K562 (cell line): ENCODE results near the gene ADCYAP1R1. TPM values are rescaled to one million over a fixed set of nuclear protein-coding genes. Genes with fewer than 3 reads are reported as not detected.

Experiments
- ATAC-seq: fragments of 200-7000 bp; cut with Tn5 transposase; 3 replicates; pipeline ENCODE4 v1.9.1; 2020; ENCODE audit warnings: moderate library complexity
- BruUV-seq: library from RNA; stranded (reverse); fragments of 400-500 nt; replicated peaks from 2 replicates; lab custom pipeline; 2021; lab: Mats Ljungman, UMichigan
- CTCF ChIA-PET: fragments of 300-600 bp; formaldehyde crosslinking; extraction: SDS; loops from one replicate; lab custom pipeline; 2021; ENCODE audit warnings: low intra/inter-chr PET ratio; lab: Yijun Ruan, JAX
- POLR2A ChIA-PET: fragments of 300-600, 350-650 bp; sonication (Branson Sonifier 250); formaldehyde crosslinking; extraction: SDS; loops from one replicate; lab custom pipeline; 2021; ENCODE audit warnings: antibody characterized with exemption, inconsistent platforms; lab: Yijun Ruan, JAX
- DNase-seq, 4 experiments: peaks; one replicate each; pipeline versions ENCODE4 v3.0.0 to v3.0.0-alpha.2; 2011 to 2018; ENCODE audit warnings: low spot score in 3 of 4, mixed read lengths in 3 of 4; ENCODE audit errors: extremely low read depth in 1 of 4
- FAIRE-seq: peaks from 2 replicates; lab custom pipeline; 2011; peaks lifted over from hg19 to GRCh38; lab: Jason Lieb, UNC
- H2AFZ ChIP-seq: 2 replicates; pipeline ENCODE4 v1.6.0; 2011; ENCODE audit warnings: low read depth, low read length, control low read depth, inconsistent platforms
- H3K27ac ChIP-seq: fragments of 200-600 bp; 3 replicates; pipeline ENCODE4 v1.8.0; 2011; ENCODE audit warnings: low read depth, mild to moderate bottlenecking, control low read depth, inconsistent platforms, low read length, moderate library complexity, mixed read lengths; ENCODE audit errors: extremely low read depth
- H3K27me3 ChIP-seq, 2 experiments: fragments of 300-600 bp in 1 of 2; 2 replicates in 1 of 2; 3 replicates in 1 of 2; pipeline versions ENCODE4 v1.6.0 to v1.8.0; 2011; ENCODE audit warnings: inconsistent platforms in 2 of 2, low read length in 2 of 2, mild to moderate bottlenecking in 1 of 2, mixed read lengths in 1 of 2, moderate library complexity in 1 of 2; ENCODE audit not compliant: control insufficient read depth in 2 of 2, insufficient read depth in 2 of 2
- H3K36me3 ChIP-seq: fragments of 300-600 bp; 3 replicates; pipeline ENCODE4 v1.8.0; 2011; ENCODE audit warnings: mild to moderate bottlenecking, low read length, inconsistent platforms; ENCODE audit not compliant: control insufficient read depth, insufficient read depth
- H3K4me1 ChIP-seq, 2 experiments: fragments of 200-600 bp in 1 of 2; replicated peaks in 1 of 2; 2 replicates in 1 of 2; 3 replicates in 1 of 2; pipeline versions ENCODE4 v1.5.1 to v1.8.0; 2011; ENCODE audit warnings: inconsistent platforms in 2 of 2, low read length in 2 of 2, mild to moderate bottlenecking in 1 of 2, mixed read lengths in 1 of 2, moderate library complexity in 1 of 2; ENCODE audit not compliant: control insufficient read depth in 2 of 2, insufficient read depth in 2 of 2
- H3K4me2 ChIP-seq: 2 replicates; pipeline ENCODE4 v1.6.1; 2011; ENCODE audit warnings: low read length, control low read depth, inconsistent platforms, mixed read lengths; ENCODE audit not compliant: insufficient read depth
- H3K4me3 ChIP-seq: fragments of 200-600 bp; sonication (generic), shearing (Covaris generic); 2 replicates; pipeline ENCODE4 v1.5.1; 2016; ENCODE audit warnings: control low read depth, inconsistent platforms
- H3K79me2 ChIP-seq: fragments of 200-600 bp; 3 replicates; pipeline ENCODE4 v1.8.0; 2011; ENCODE audit warnings: low read length, inconsistent platforms; ENCODE audit not compliant: control insufficient read depth, insufficient read depth
- H3K9ac ChIP-seq, 2 experiments: 2 replicates each; pipeline versions ENCODE4 v1.6.0 to v1.6.1; 2011; ENCODE audit warnings: low read depth in 2 of 2, low read length in 2 of 2, control low read depth in 1 of 2, inconsistent platforms in 1 of 2, mild to moderate bottlenecking in 1 of 2, mixed read lengths in 1 of 2; ENCODE audit not compliant: insufficient read depth in 1 of 2
- H3K9me1 ChIP-seq: one replicate; pipeline ENCODE4 v1.6.0; 2011; ENCODE audit warnings: inconsistent platforms, mild to moderate bottlenecking, low read length, moderate library complexity; ENCODE audit not compliant: control insufficient read depth, insufficient read depth
- H3K9me3 ChIP-seq: replicated peaks from 2 replicates; pipeline ENCODE4 v1.5.1; 2011; ENCODE audit warnings: low read depth, low read length, inconsistent platforms; ENCODE audit not compliant: control insufficient read depth, insufficient read depth
- H4K20me1 ChIP-seq: replicated peaks from 2 replicates; pipeline ENCODE4 v1.6.1; 2011; ENCODE audit warnings: low read length, inconsistent platforms, mixed read lengths; ENCODE audit not compliant: control insufficient read depth, insufficient read depth
- ETV5 ChIP-seq: sonication (generic); formaldehyde crosslinking; IDR thresholded peaks from 2 replicates; pipeline ENCODE4 v1.4.0; 2020; ENCODE audit warnings: low read depth, mild to moderate bottlenecking, missing genetic modification reagents
- FOXJ3 ChIP-seq: sonication (generic); formaldehyde crosslinking; IDR thresholded peaks from 2 replicates; pipeline ENCODE4 v1.4.0; 2020; ENCODE audit warnings: mild to moderate bottlenecking, missing genetic modification reagents
- FOXK2 ChIP-seq, 2 experiments: fragments of 450-650 bp; IDR thresholded peaks in 1 of 2; conservative IDR thresholded peaks in 1 of 2; 2 replicates each; pipeline ENCODE4 v1.6.1; 2016; ENCODE audit warnings: low read depth in 2 of 2, mild to moderate bottlenecking in 1 of 2
- PATZ1 ChIP-seq: fragments of 250-450 bp; sonication (Bioruptor Pico); IDR thresholded peaks from 2 replicates; pipeline ENCODE4 v1.5.0; 2020; ENCODE audit warnings: mild to moderate bottlenecking, borderline replicate concordance
- SOX6 ChIP-seq: fragments of 450-650 bp; IDR thresholded peaks from 2 replicates; pipeline ENCODE4 v1.6.1; 2014; ENCODE audit warnings: mild to moderate bottlenecking
- U2AF1 ChIP-seq: fragments of 200-400 bp; formaldehyde crosslinking; optimal IDR thresholded peaks from 2 replicates; pipeline ENCODE3; 2017; ENCODE audit warnings: mild to moderate bottlenecking, low read depth, low read length, moderate library complexity
- ZBTB49 ChIP-seq: sonication (generic); formaldehyde crosslinking; IDR thresholded peaks from 2 replicates; pipeline ENCODE4 v1.8.0; 2022; ENCODE audit warnings: missing genetic modification reagents, mild to moderate bottlenecking, borderline replicate concordance
- ZNF253 ChIP-seq: fragments of 250-450 bp; sonication (Bioruptor Pico); conservative IDR thresholded peaks from 2 replicates; pipeline ENCODE4 v1.6.1; 2021; ENCODE audit warnings: mild to moderate bottlenecking
- ZNF586 ChIP-seq: fragments of 450-650 bp; formaldehyde crosslinking; conservative IDR thresholded peaks from 2 replicates; pipeline ENCODE4 v1.4.0; 2020; ENCODE audit warnings: mild to moderate bottlenecking, moderate library complexity
- WGBS: fragments of 100-300 bp; shearing (Covaris generic); methylation state at CpG from one replicate; pipeline ENCODE4 v1.1.6; 2016; ENCODE audit warnings: low coverage, mixed read lengths; ENCODE audit not compliant: insufficient coverage; ENCODE audit errors: missing lambda C conversion rate; 5-methylcytosine and 5-hydroxymethylcytosine counted together
- in situ Hi-C: fragments of 300-500 bp; cut with MboI; formaldehyde crosslinking; loops from 4 replicates; pipeline ENCODE4 v1.15.0; 2018; ENCODE audit warnings: inconsistent platforms, mixed read lengths
- intact Hi-C: fragments of 100-400 bp; cut with micrococcal nuclease; formaldehyde crosslinking; loops from 2 replicates; pipeline ENCODE4 v1.14.2; 2022
- polyA plus RNA-seq, 8 experiments: library from polyadenylated mRNA; depleted of rRNA in 4 of 8; stranded (reverse) in 5 of 8; unstranded in 3 of 8; fragments of >200 nt; fragmentation: Nextera tagmentation in 2 of 8; fragmentation: Illumina TruSeq in 1 of 8; extraction: Ambion mirVana in 2 of 8; extraction: Trizol in 1 of 8; gene quantifications; 2 replicates each; pipeline versions ENCODE4 v1.2.1 to v1.2.3, GENCODE V29; 2011 to 2014; ENCODE audit warnings: inconsistent platforms in 1 of 8, missing spikeins in 1 of 8
- total RNA-seq, 7 experiments: library from RNA; depleted of rRNA in 6 of 7; stranded (reverse); fragments of >200 nt in 6 of 7; fragmentation: Illumina TruSeq in 2 of 7; extraction: Trizol in 2 of 7; gene quantifications; 2 replicates each; pipeline versions ENCODE4 v1.2.1 to v1.2.3, GENCODE V29; 2011 to 2021; ENCODE audit warnings: low replicate concordance in 1 of 7
- TF ChIP-seq, protein P1 (sequence below): sonication (generic); formaldehyde crosslinking; IDR thresholded peaks from 2 replicates; pipeline ENCODE4 v1.8.1; 2022; ENCODE audit warnings: missing genetic modification reagents
- TF ChIP-seq, protein P2 (sequence below): fragments of 450-650 bp; formaldehyde crosslinking; IDR thresholded peaks from 2 replicates; pipeline ENCODE4 v1.4.0; 2020; ENCODE audit warnings: mild to moderate bottlenecking
- TF ChIP-seq, protein P3 (sequence below): fragments of 200-800 bp; sonication (Bioruptor generic); IDR thresholded peaks from 2 replicates; pipeline ENCODE4 v1.6.1; 2017; ENCODE audit warnings: missing genetic modification characterization, missing compliant biosample characterization

Gene ADCYAP1R1
- total and polyA plus RNA-seq, 9 of the 15 experiments (the other 6 are each of a cell fraction or from before 2014, with no cell fraction given), result 0.03 to 0.07 TPM; not detected in 7

DNA sequence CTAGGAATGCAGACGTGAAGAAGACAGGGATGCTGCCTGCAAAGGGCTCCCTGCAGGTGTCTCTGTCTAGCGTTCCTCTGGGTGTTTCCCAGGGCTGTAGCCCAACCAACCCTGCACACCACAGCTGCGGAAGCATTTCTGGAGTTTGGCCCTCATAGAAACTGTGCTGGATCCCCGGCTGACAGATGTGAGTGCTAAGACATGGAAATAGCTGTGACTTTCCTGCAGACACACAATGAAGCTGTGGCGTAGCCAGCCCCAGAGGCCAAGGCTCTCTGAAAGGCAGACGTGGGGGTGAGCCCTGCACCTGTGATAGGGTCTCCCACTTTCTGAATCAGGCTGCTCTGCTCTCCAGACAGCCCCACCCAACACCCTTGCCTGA is 44.8 kb downstream of the ADCYAP1R1 start:
- H3K9me1 ChIP-seq, result no peaks in the 10 kb centered on the region
- DNase-seq (no peak), ATAC-seq (no peak; the same call in 2 of the 3 replicates), FAIRE-seq (no peak)
- H3K9ac ChIP-seq, result no peak overlapping the region
- no peaks in the 10 kb centered on the region for H3K36me3 ChIP-seq
- H4K20me1 ChIP-seq, result no peaks in the 10 kb centered on the region
- in situ Hi-C loops (no loop called here), intact Hi-C loops (no loop called here)
- H3K9me3 ChIP-seq, result no peaks in the 10 kb centered on the region
- BruUV-seq, result no TSS peak
- H3K4me1 ChIP-seq, result no peaks in the 10 kb centered on the region
- ChIA-PET POLR2A (interaction anchor here (0.5 to 1.3 kb wide), 3 partner anchors 13 to 1210 kb away, joined by 3 read pairs; no protein-coding TSS in a partner anchor), CTCF (no interaction called here)
- TF ChIP-seq SOX6 (no peak), ZBTB49 (CRISPR knock-in tag) (no peak), ZNF586 (CRISPR knock-in tag) (no peak), U2AF1 (no peak), FOXJ3 (CRISPR knock-in tag) (no peak), ZNF253 (CRISPR knock-in tag) (no peak), FOXK2 (conservative IDR thresholded peaks at IDR 0.05 in 1 of 2, IDR thresholded peaks at IDR 0.05 in 1 of 2; ENCODE audit: low read depth in 2 of 2) (no peak), ETV5 (CRISPR knock-in tag) (no peak), PATZ1 (no peak)
- TF ChIP-seq, protein P1, sequence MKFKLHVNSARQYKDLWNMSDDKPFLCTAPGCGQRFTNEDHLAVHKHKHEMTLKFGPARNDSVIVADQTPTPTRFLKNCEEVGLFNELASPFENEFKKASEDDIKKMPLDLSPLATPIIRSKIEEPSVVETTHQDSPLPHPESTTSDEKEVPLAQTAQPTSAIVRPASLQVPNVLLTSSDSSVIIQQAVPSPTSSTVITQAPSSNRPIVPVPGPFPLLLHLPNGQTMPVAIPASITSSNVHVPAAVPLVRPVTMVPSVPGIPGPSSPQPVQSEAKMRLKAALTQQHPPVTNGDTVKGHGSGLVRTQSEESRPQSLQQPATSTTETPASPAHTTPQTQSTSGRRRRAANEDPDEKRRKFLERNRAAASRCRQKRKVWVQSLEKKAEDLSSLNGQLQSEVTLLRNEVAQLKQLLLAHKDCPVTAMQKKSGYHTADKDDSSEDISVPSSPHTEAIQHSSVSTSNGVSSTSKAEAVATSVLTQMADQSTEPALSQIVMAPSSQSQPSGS (CRISPR knock-in tag), result no peak
- TF ChIP-seq, protein P2, sequence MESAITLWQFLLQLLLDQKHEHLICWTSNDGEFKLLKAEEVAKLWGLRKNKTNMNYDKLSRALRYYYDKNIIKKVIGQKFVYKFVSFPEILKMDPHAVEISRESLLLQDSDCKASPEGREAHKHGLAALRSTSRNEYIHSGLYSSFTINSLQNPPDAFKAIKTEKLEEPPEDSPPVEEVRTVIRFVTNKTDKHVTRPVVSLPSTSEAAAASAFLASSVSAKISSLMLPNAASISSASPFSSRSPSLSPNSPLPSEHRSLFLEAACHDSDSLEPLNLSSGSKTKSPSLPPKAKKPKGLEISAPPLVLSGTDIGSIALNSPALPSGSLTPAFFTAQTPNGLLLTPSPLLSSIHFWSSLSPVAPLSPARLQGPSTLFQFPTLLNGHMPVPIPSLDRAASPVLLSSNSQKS (CRISPR knock-in tag), result no peak
- TF ChIP-seq, protein P3, sequence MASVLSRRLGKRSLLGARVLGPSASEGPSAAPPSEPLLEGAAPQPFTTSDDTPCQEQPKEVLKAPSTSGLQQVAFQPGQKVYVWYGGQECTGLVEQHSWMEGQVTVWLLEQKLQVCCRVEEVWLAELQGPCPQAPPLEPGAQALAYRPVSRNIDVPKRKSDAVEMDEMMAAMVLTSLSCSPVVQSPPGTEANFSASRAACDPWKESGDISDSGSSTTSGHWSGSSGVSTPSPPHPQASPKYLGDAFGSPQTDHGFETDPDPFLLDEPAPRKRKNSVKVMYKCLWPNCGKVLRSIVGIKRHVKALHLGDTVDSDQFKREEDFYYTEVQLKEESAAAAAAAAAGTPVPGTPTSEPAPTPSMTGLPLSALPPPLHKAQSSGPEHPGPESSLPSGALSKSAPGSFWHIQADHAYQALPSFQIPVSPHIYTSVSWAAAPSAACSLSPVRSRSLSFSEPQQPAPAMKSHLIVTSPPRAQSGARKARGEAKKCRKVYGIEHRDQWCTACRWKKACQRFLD (CRISPR knock-in tag), result no peak
- no peak overlapping the region for H3K4me2 ChIP-seq
- no peak overlapping the region for H3K27ac ChIP-seq
- H3K4me3 ChIP-seq, result no peak overlapping the region
- peaks cover 2 to 39% of the 10 kb centered on the region in 2 experiments; a peak in 3 of 5 replicates for H3K27me3 ChIP-seq
- H3K79me2 ChIP-seq, result no peaks in the 10 kb centered on the region
- WGBS, result 0% methylated on average over 6 of the region's 6 CpGs
- H2AFZ ChIP-seq, result no peak overlapping the region
